Endothelial cell of umbilical vein (primary cell): ENCODE data around the gene GPR137. TPM values are rescaled to one million over a fixed set of nuclear protein-coding genes. Genes with fewer than 3 reads are reported as not detected.

ENCODE experiments used
- BruUV-seq: library from RNA; stranded (reverse); fragments of 400-500 nt; replicated peaks from 2 replicates; lab custom pipeline; 2021; lab: Mats Ljungman, UMichigan
- CTCF ChIA-PET: fragments of 300-600, 350-600 bp; sonication (Branson Sonifier 250); formaldehyde crosslinking; loops from one replicate; lab custom pipeline; 2021; ENCODE audit warnings: antibody characterized with exemption, inconsistent platforms; lab: Charles Lee
- POLR2A ChIA-PET: fragments of 300-600, 350-600 bp; sonication (Branson Sonifier 250); formaldehyde crosslinking; loops from one replicate; lab custom pipeline; 2021; ENCODE audit warnings: antibody characterized with exemption, inconsistent platforms; lab: Charles Lee
- DNase-seq: peaks from one replicate; pipeline ENCODE4 v3.0.0-alpha.2; 2011; ENCODE audit warnings: low read depth, low spot score
- FAIRE-seq: peaks from 2 replicates; lab custom pipeline; 2011; peaks lifted over from hg19 to GRCh38; lab: Jason Lieb, UNC
- H2AFZ ChIP-seq: 2 replicates; pipeline ENCODE4 v1.6.0; 2012; ENCODE audit warnings: low read depth, low read length, control low read depth, inconsistent platforms
- H3K27ac ChIP-seq: 2 replicates; pipeline ENCODE4 v1.5.1; 2011; ENCODE audit warnings: low read depth, mild to moderate bottlenecking, control low read depth, low read length, moderate library complexity; ENCODE audit not compliant: insufficient read depth
- H3K27me3 ChIP-seq, 2 experiments: 2 replicates each; pipeline versions ENCODE4 v1.6.0 to v1.6.1; 2011; ENCODE audit warnings: low read length in 2 of 2, mixed read lengths in 1 of 2; ENCODE audit not compliant: control insufficient read depth in 2 of 2, insufficient read depth in 2 of 2
- H3K36me3 ChIP-seq, 2 experiments: 2 replicates in 1 of 2; 3 replicates in 1 of 2; pipeline ENCODE4 v1.5.1; 2011; ENCODE audit warnings: low read length in 2 of 2, mild to moderate bottlenecking in 1 of 2, moderate library complexity in 1 of 2; ENCODE audit not compliant: control insufficient read depth in 2 of 2, insufficient read depth in 2 of 2; ENCODE audit errors: extremely low read depth in 1 of 2
- H3K4me1 ChIP-seq: 3 replicates; pipeline ENCODE4 v1.5.1; 2011; ENCODE audit warnings: mild to moderate bottlenecking, low read length; ENCODE audit not compliant: control insufficient read depth, insufficient read depth; ENCODE audit errors: extremely low read depth
- H3K4me2 ChIP-seq: 2 replicates; pipeline ENCODE4 v1.6.1; 2011; ENCODE audit warnings: low read length, control low read depth, mixed read lengths; ENCODE audit not compliant: insufficient read depth
- H3K4me3 ChIP-seq, 3 experiments: fragments of 200-600 bp in 1 of 3; sonication (generic), shearing (Covaris generic) in 1 of 3; replicated peaks in 1 of 3; 2 replicates each; pipeline ENCODE4 v1.5.1; 2011 to 2016; ENCODE audit warnings: control low read depth in 3 of 3, low read length in 3 of 3, mild to moderate bottlenecking in 2 of 3, inconsistent platforms in 1 of 3, low read depth in 1 of 3, moderate library complexity in 1 of 3; ENCODE audit not compliant: insufficient read depth in 1 of 3
- H3K79me2 ChIP-seq: 2 replicates; pipeline ENCODE4 v1.6.0; 2012; ENCODE audit warnings: low read length, inconsistent platforms; ENCODE audit not compliant: control insufficient read depth, insufficient read depth
- H3K9ac ChIP-seq: replicated peaks from 2 replicates; pipeline ENCODE3; 2011; ENCODE audit warnings: low read length, control low read depth; ENCODE audit not compliant: insufficient read depth; ENCODE audit errors: extremely low read depth
- H3K9me1 ChIP-seq: replicated peaks from 3 replicates; pipeline ENCODE4 v1.6.0; 2011; ENCODE audit warnings: mild to moderate bottlenecking, low read length; ENCODE audit not compliant: control insufficient read depth, insufficient read depth; ENCODE audit errors: extremely low read depth
- H3K9me3 ChIP-seq: replicated peaks from 2 replicates; pipeline ENCODE4 v1.5.1; 2012; ENCODE audit warnings: low read length, inconsistent platforms; ENCODE audit not compliant: control insufficient read depth, insufficient read depth
- H4K20me1 ChIP-seq: replicated peaks from 2 replicates; pipeline ENCODE3; 2011; ENCODE audit warnings: mild to moderate bottlenecking, low read length; ENCODE audit not compliant: control insufficient read depth, insufficient read depth; ENCODE audit errors: extremely low read depth
- CTCF ChIP-seq, 2 donors: IDR thresholded peaks; 1 replicate in 1 of 2; 2 replicates in 1 of 2; pipeline ENCODE4 v1.5.1; 2011; ENCODE audit warnings: low read length in 2 of 2, mild to moderate bottlenecking in 2 of 2, moderate library complexity in 2 of 2, control low read depth in 1 of 2, inconsistent platforms in 1 of 2, low read depth in 1 of 2; ENCODE audit not compliant: insufficient read depth in 1 of 2; ENCODE audit errors: extremely low read depth in 1 of 2
- EZH2 ChIP-seq: IDR thresholded peaks from 2 replicates; pipeline ENCODE4 v1.6.1; 2012; ENCODE audit warnings: borderline replicate concordance, low read depth, mild to moderate bottlenecking, moderate library complexity, low read length, inconsistent platforms; ENCODE audit not compliant: severe bottlenecking
- FOS ChIP-seq: IDR thresholded peaks from 2 replicates; pipeline ENCODE4 v1.6.1; 2011; ENCODE audit warnings: mild to moderate bottlenecking, low read length, moderate library complexity, borderline replicate concordance; ENCODE audit not compliant: insufficient read depth
- GATA2 ChIP-seq: IDR thresholded peaks from 2 replicates; pipeline ENCODE4 v1.7.0; 2011; ENCODE audit warnings: low read depth, mild to moderate bottlenecking, moderate library complexity, mixed read lengths, low read length; ENCODE audit not compliant: insufficient read length, insufficient read depth
- JUN ChIP-seq: IDR thresholded peaks from 2 replicates; pipeline ENCODE4 v1.6.1; 2011; ENCODE audit warnings: borderline replicate concordance, low read depth; ENCODE audit not compliant: insufficient read length, insufficient read depth
- MAX ChIP-seq: IDR thresholded peaks from 2 replicates; pipeline ENCODE4 v1.6.1; 2011; ENCODE audit not compliant: insufficient read depth, insufficient read length
- MYC ChIP-seq: IDR thresholded peaks from one replicate; pipeline ENCODE4 v1.6.1; 2011; ENCODE audit warnings: mild to moderate bottlenecking, low read depth, low read length
- POLR2A ChIP-seq: IDR thresholded peaks from 2 replicates; pipeline ENCODE4 v1.6.1; 2012; ENCODE audit warnings: low read depth, mild to moderate bottlenecking, control low read depth, low read length
- POLR2AphosphoS5 ChIP-seq: IDR thresholded peaks from 2 replicates; pipeline ENCODE4 v1.6.1; 2012; ENCODE audit warnings: low read depth, mild to moderate bottlenecking, control low read depth, low read length, moderate library complexity; ENCODE audit not compliant: insufficient read depth
- dilution Hi-C: fragments of 300-500 bp; cut with MboI; formaldehyde crosslinking; loops from one replicate; pipeline ENCODE4 v1.15.0; 2019; ENCODE audit warnings: low sequenced_read_pairs; ENCODE audit not compliant: extremely low pct_ligation_motif_present
- intact Hi-C: fragments of 100-400 bp; cut with micrococcal nuclease; formaldehyde crosslinking; loops from one replicate; pipeline ENCODE4 v1.10.0; 2022
- polyA plus RNA-seq, 4 experiments: library from polyadenylated mRNA; depleted of rRNA in 3 of 4; stranded (reverse) in 3 of 4; unstranded in 1 of 4; fragments of >200 nt; gene quantifications; 2 replicates each; pipeline versions ENCODE4 v1.2.1 to v1.2.3, GENCODE V29; 2011 to 2012; ENCODE audit warnings: missing spikeins in 1 of 4
- total RNA-seq: library from RNA; stranded (reverse); gene quantifications from 2 replicates; pipeline ENCODE4 v1.2.3, GENCODE V29; 2021

The GPR137 gene
- total and polyA plus RNA-seq, 2 donors (not counting 3 experiments of a cell fraction or from before 2014, with no cell fraction given), result 40.9 to 42.5 TPM

- H3K9me1 ChIP-seq, result no peaks in the 10 kb centered on the region
- ChIA-PET CTCF (interaction anchor here (2.9 to 4.5 kb wide), 2 partner anchors 10 to 13 kb away, joined by 17 to 23 read pairs; partner anchors contain the start of gene ESRRA), POLR2A (no interaction called here)
- intact Hi-C loops (no loop called here), dilution Hi-C loops (no loop called here)
- no peak within 1 kb of the TSS for H3K27ac ChIP-seq
- no peak for TF ChIP-seq EZH2
- no peak for TF ChIP-seq CTCF (IDR thresholded peaks at IDR 0.05; ENCODE audit: extremely low read depth in 1 of 2, insufficient read depth in 1 of 2, low read depth in 1 of 2, low read length in 2 of 2)
- no peak for TF ChIP-seq POLR2A
- no peak for TF ChIP-seq MYC
- no peak for TF ChIP-seq POLR2AphosphoS5
- no peak for TF ChIP-seq GATA2
- TF ChIP-seq JUN, result no peak
- no peak for TF ChIP-seq MAX
- TF ChIP-seq FOS, result no peak
- H3K9ac ChIP-seq, result no peak within 1 kb of the TSS
- FAIRE-seq, result no peak
- H2AFZ ChIP-seq, result no peak within 1 kb of the TSS
- H3K9me3 ChIP-seq, result no peaks in the 10 kb centered on the region
- H3K4me1 ChIP-seq, result peaks cover under 1% of the 10 kb centered on the region
- no peak within 1 kb of the TSS for H3K4me2 ChIP-seq
- H3K4me3 ChIP-seq, result no peak within 1 kb of the TSS
- no peak for DNase-seq
- H4K20me1 ChIP-seq, result no peaks in the 10 kb centered on the region
- no peaks in the 10 kb centered on the region for H3K36me3 ChIP-seq
- BruUV-seq, result no TSS peak
- peaks cover 43 to 55% of the 10 kb centered on the region in 2 experiments for H3K27me3 ChIP-seq
- no peaks in the 10 kb centered on the region for H3K79me2 ChIP-seq
Measured at GRCh38 chr11:64291262-64291751, 5.7 kb downstream of the GPR137 start, which contains the start of gene KCNK4. TSS of gene KCNK4 (plus strand) at chr11:64291302. CDS start at chr11:64293019, 1,717 bp downstream.
